Heart right ventricle (tissue), 16 donors: ENCODE measurements around the gene STAG1. TPM values are rescaled to one million over a fixed set of nuclear protein-coding genes. Genes with fewer than 3 reads are reported as not detected.

Experiments
- ATAC-seq, 8 donors: fragments of 200-7000 bp; cut with Tn5 transposase; one replicate each; pipeline ENCODE4 v1.9.1; 2020; ENCODE audit warnings: mild to moderate bottlenecking in 8 of 8, moderate library complexity in 8 of 8, moderate number of reproducible peaks in 1 of 8
- DNase-seq, 2 donors: peaks; one replicate each; pipeline ENCODE4 v3.0.0-alpha.2; 2020
- H3K27ac ChIP-seq, 10 donors: fragments of 200-600 bp; sonication (generic) in 2 of 10; one replicate each; pipeline versions ENCODE4 v1.5.0 to v1.8.0; 2020 to 2022; ENCODE audit warnings: mild to moderate bottlenecking in 3 of 10
- H3K27me3 ChIP-seq, 7 donors: fragments of 200-600 bp; one replicate each; pipeline ENCODE4 v1.8.0; 2021 to 2022; ENCODE audit warnings: mild to moderate bottlenecking in 2 of 7
- H3K36me3 ChIP-seq, 9 donors: fragments of 200-600 bp; sonication (generic) in 1 of 9; one replicate each; pipeline versions ENCODE4 v1.5.0 to v1.8.0; 2020 to 2022; ENCODE audit warnings: mild to moderate bottlenecking in 2 of 9
- H3K4me1 ChIP-seq, 9 donors: fragments of 200-600 bp; sonication (generic) in 1 of 9; one replicate each; pipeline versions ENCODE4 v1.5.0 to v1.8.0; 2020 to 2022; ENCODE audit warnings: mild to moderate bottlenecking in 4 of 9
- H3K4me3 ChIP-seq, 10 donors: fragments of 200-600 bp; sonication (generic) in 2 of 10; one replicate each; pipeline versions ENCODE4 v1.5.0 to v1.8.0; 2020 to 2022; ENCODE audit warnings: mild to moderate bottlenecking in 7 of 10, moderate library complexity in 2 of 10
- H3K9me3 ChIP-seq, 11 donors: fragments of 200-600 bp in 10 of 11; sonication (generic) in 2 of 11; one replicate each; pipeline versions ENCODE4 v1.5.0 to v1.8.0; 2013 to 2022; ENCODE audit warnings: mild to moderate bottlenecking in 2 of 11, control low read depth in 1 of 11, moderate library complexity in 1 of 11
- WGBS, 2 donors: extraction: QIAGEN DNeasy Blood & Tissue Kit; methylation state at CpG; one replicate each; pipeline ENCODE4 v1.1.7; 2013; ENCODE audit warnings: inconsistent platforms in 1 of 2; 5-methylcytosine and 5-hydroxymethylcytosine counted together
- intact Hi-C, 10 donors: fragments of 100-400 bp; cut with DNase I; formaldehyde crosslinking; loops; one replicate each; pipeline versions ENCODE4 v1.11.1 to v1.14.2; 2022
- polyA plus RNA-seq, 2 donors: library from polyadenylated mRNA; stranded (reverse); fragments of 200-250 nt; gene quantifications; one replicate each; pipeline ENCODE4 v1.2.3, GENCODE V29; 2013
- total RNA-seq, 10 donors: library from RNA; stranded (reverse); fragmentation: NEBNext Ultra II Directional in 3 of 10; extraction: Animal tissue kit (Norgen Biotek cat#: 25700) in 3 of 10; gene quantifications; one replicate each; pipeline versions ENCODE4 v1.2.1 to v1.2.4, GENCODE V29; 2021 to 2023
- TF ChIP-seq, protein P1 (sequence below), 9 donors: fragments of 200-600 bp; sonication (generic) in 2 of 9; IDR thresholded peaks; one replicate each; pipeline versions ENCODE4 v1.5.0 to v1.8.0; 2021 to 2022; ENCODE audit warnings: antibody characterized with exemption in 9 of 9, mild to moderate bottlenecking in 5 of 9, moderate library complexity in 1 of 9
- donor health status: Arrhythmogenic right ventricular cardiomyopathy.
- donor health status: ischemic (EF 13 %, LVEDD 7.1; RV severe dilation, severe dysfunction).
- donor health status: healthy with polysubstance abuse.
- donor health status: DM: no; HTN: yes; CAD: no.
- donor health status: DM: no; HTN: no; CAD: no.
- donor health status: ischemic (EF 25% LVEDD 6.9; RV normal size, moderate dysfunction).
- donor health status: ischemic (EF 25% LVEDD 5.7; RV mildly dilated, moderate dysfunction).
- donor health status: healthy.
- donor health status: DM: yes; HTN: yes; CAD: no.
- donor health status: Ischemic cardiomyopathy.
- donor health status: ischemic (EF 35%, LVEDD 5.7; RV mildly dilated, moderate dysfunction).
- donor health status: nonischemic (EF 11% LVEDD 7.7; RV severe dilation, severe dysfunction).
- donor health status: DM: yes; HTN: yes; CAD: no.
- donor health status: PGD.
- donor health status: ischemic (EF 29% LVEDD 5.4; RV normal size, mild dysfunction).
- donor health status: nonischemic (EF 23%, LVEDD 6.1; RV moderate dilation, normal function).

STAG1 gene
- total and polyA plus RNA-seq, 12 donors, result 8.0 to 27.6 (median 19.6) TPM

DNA sequence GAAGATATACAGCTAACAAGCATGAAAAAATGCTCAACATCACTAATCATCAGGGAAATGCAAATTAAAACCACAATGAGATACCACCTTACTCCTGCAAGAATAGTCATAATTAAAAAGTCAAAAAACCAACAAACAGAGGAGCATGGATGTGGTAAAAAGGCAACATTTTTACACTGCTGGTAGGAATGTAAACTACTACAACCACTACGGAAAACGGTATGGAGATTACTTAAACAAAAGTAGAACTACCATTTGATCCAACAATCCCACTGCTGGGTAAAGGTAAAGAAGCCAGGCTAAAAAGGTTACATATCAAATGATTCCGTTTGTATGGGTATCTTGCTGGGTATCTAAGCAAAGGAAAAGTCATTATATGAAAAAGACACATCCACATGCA is 53.8 kb downstream of the STAG1 start:
- H3K36me3 ChIP-seq, result no peaks in the 10 kb centered on the region
- H3K27ac ChIP-seq, result no peak overlapping the region
- intact Hi-C loops, result no loop called here
- ATAC-seq (no peak), DNase-seq (no peak)
- peaks cover 0 to 37% (median 7%) of the 10 kb centered on the region in 9 donors for H3K4me1 ChIP-seq
- peaks cover 0 to 11% (median 0%) of the 10 kb centered on the region in 11 donors for H3K9me3 ChIP-seq
- TF ChIP-seq, protein P1, sequence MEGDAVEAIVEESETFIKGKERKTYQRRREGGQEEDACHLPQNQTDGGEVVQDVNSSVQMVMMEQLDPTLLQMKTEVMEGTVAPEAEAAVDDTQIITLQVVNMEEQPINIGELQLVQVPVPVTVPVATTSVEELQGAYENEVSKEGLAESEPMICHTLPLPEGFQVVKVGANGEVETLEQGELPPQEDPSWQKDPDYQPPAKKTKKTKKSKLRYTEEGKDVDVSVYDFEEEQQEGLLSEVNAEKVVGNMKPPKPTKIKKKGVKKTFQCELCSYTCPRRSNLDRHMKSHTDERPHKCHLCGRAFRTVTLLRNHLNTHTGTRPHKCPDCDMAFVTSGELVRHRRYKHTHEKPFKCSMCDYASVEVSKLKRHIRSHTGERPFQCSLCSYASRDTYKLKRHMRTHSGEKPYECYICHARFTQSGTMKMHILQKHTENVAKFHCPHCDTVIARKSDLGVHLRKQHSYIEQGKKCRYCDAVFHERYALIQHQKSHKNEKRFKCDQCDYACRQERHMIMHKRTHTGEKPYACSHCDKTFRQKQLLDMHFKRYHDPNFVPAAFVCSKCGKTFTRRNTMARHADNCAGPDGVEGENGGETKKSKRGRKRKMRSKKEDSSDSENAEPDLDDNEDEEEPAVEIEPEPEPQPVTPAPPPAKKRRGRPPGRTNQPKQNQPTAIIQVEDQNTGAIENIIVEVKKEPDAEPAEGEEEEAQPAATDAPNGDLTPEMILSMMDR (IDR thresholded peaks at IDR 0.05), result no peak
- WGBS, 2 donors, result 90 to 93% methylated on average over 3 of the region's 3 CpGs
- H3K4me3 ChIP-seq, result no peak overlapping the region
- no peaks in the 10 kb centered on the region for H3K27me3 ChIP-seq

GRCh38 chr3:136696797-136697196 is 55.4 kb downstream of the STAG1 start:
- intact Hi-C loops, result no loop called here
- no peak for ATAC-seq
- Histone ChIP-seq H3K4me1 (peaks cover 0 to 44% (median 7%) of the 10 kb centered on the region in 9 donors), H3K36me3 (no peaks in the 10 kb centered on the region), H3K27me3 (no peaks in the 10 kb centered on the region), H3K4me3 (no peak overlapping the region), H3K9me3 (peaks cover 0 to 14% (median 0%) of the 10 kb centered on the region in 11 donors), H3K27ac (no peak overlapping the region)
- no peak for DNase-seq
- TF ChIP-seq, protein P1 (IDR thresholded peaks at IDR 0.05), result no peak
- 93% methylated on average over 6 of the region's 6 CpGs for WGBS, 2 donors

- no peaks in the 10 kb centered on the region for H3K27me3 ChIP-seq
- DNase-seq (no peak), ATAC-seq (peak in 1 of 8 donors; percentile 27)
- peaks cover 0 to 14% (median 0%) of the 10 kb centered on the region in 11 donors for H3K9me3 ChIP-seq
- 75 to 79% methylated on average over 2 of the region's 2 CpGs for WGBS, 2 donors
- H3K36me3 ChIP-seq, result no peaks in the 10 kb centered on the region
- TF ChIP-seq, protein P1 (IDR thresholded peaks at IDR 0.05), result no peak
- intact Hi-C loops, result no loop called here
- H3K4me1 ChIP-seq, result peaks cover 0 to 46% (median 17%) of the 10 kb centered on the region in 9 donors
- no peak overlapping the region for H3K4me3 ChIP-seq
- H3K27ac ChIP-seq, result peak overlapping the region in 1 of 10 donors; percentile 44
Measured at GRCh38 chr3:136694321-136694720, 57.9 kb downstream of the STAG1 start.

- Histone ChIP-seq H3K27me3 (no peaks in the 10 kb centered on the region), H3K27ac (peak overlapping the region in 2 of 10 donors; percentile 18 to 33), H3K4me3 (no peak overlapping the region), H3K9me3 (peaks cover 0 to 7% (median 0%) of the 10 kb centered on the region in 11 donors), H3K4me1 (peaks cover 0 to 38% (median 14%) of the 10 kb centered on the region in 9 donors), H3K36me3 (no peaks in the 10 kb centered on the region)
- 89 to 97% methylated on average over 3 of the region's 3 CpGs for WGBS, 2 donors
- TF ChIP-seq, protein P1 (IDR thresholded peaks at IDR 0.05), result no peak
- intact Hi-C loops, result no loop called here
- ATAC-seq (no peak), DNase-seq (no peak)
Measured at GRCh38 chr3:136690599-136690998, 61.6 kb downstream of the STAG1 start.
